ENCODE results near the gene IGSF9B. TPM values are rescaled to one million over a fixed set of nuclear protein-coding genes. Genes with fewer than 3 reads are reported as not detected.

IGSF9B gene
- total and polyA plus RNA-seq, 5 experiments from 2014 or later, result 0.35 to 16.1 (median 2.2) TPM

DNA sequence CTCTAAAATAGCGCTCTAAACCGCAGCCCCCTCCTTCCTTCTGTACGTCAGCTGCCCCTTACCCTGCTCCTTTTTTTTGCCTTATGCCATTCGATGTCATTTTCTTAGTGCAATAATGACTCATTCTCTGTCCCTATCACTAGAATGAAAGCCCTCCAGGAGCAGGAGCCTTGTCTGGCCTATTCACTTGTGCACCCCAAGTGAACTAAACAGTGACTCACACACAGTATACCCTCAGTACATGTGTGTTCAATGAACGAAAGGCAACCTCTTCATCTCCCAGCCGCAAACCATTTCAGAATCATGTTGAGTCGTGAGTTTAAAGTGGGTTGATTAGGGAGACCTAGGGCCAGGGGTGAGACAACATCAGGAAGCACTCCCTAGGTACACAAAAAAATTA, 60.7 kb downstream of the IGSF9B start:
- Mint-ChIP-seq H3K4me1 (peaks cover 0 to 4% (median 0%) of the 10 kb centered on the region in 4 donors), H3K9me3 (peaks cover 0 to 2% (median 0%) of the 10 kb centered on the region in 9 donors), H3K4me3 (no peak overlapping the region), H3K36me3 (peaks cover 0 to 3% (median 0%) of the 10 kb centered on the region in 3 donors), H3K27me3 (peaks cover 2 to 14% (median 8%) of the 10 kb centered on the region in 5 donors), H3K27ac (peak overlapping the region in 3 of 10 donors; percentile 11 to 74 (median 12))
- POLR2A ChIA-PET, result no interaction called here
- DNase-seq (peak in 1 of 10 donors; percentile 6), ATAC-seq (no peak)

GRCh38 chr11:133895551-133895950, 61.2 kb downstream of the IGSF9B start:
- ATAC-seq (no peak), DNase-seq (peak in 1 of 10 donors; percentile 14)
- POLR2A ChIA-PET, result no interaction called here
- Mint-ChIP-seq H3K27ac (peak overlapping the region in 1 of 10 donors; percentile 24), H3K4me3 (no peak overlapping the region), H3K27me3 (peaks cover 2 to 19% (median 11%) of the 10 kb centered on the region in 5 donors), H3K9me3 (peaks cover 0 to 2% (median 0%) of the 10 kb centered on the region in 9 donors), H3K4me1 (peaks cover 0 to 4% (median 0%) of the 10 kb centered on the region in 4 donors), H3K36me3 (peaks cover 0 to 3% (median 0%) of the 10 kb centered on the region in 3 donors)

GRCh38 chr11:133895061-133895479, 61.7 kb downstream of the IGSF9B start:
- H3K4me3 Mint-ChIP-seq, result no peak overlapping the region
- H3K36me3 Mint-ChIP-seq, result peaks cover 0 to 3% (median 0%) of the 10 kb centered on the region in 3 donors
- no peak for ATAC-seq
- H3K27ac Mint-ChIP-seq, result peak overlapping the region in 1 of 10 donors; percentile 24
- POLR2A ChIA-PET, result no interaction called here
- peaks cover 2 to 23% (median 11%) of the 10 kb centered on the region in 5 donors for H3K27me3 Mint-ChIP-seq
- peaks cover 0 to 4% (median 0%) of the 10 kb centered on the region in 4 donors for H3K4me1 Mint-ChIP-seq
- DNase-seq, result no peak
- H3K9me3 Mint-ChIP-seq, result peaks cover 0 to 2% (median 0%) of the 10 kb centered on the region in 9 donors

- POLR2A ChIA-PET, result no interaction called here
- ATAC-seq (no peak), DNase-seq (no peak)
- Mint-ChIP-seq H3K4me1 (no peaks in the 10 kb centered on the region), H3K4me3 (no peak overlapping the region), H3K27ac (no peak overlapping the region), H3K9me3 (peaks cover 0 to 2% (median 0%) of the 10 kb centered on the region in 9 donors), H3K27me3 (peaks cover 4 to 38% (median 12%) of the 10 kb centered on the region in 5 donors), H3K36me3 (no peaks in the 10 kb centered on the region)
These were observed 63.4 kb downstream of the IGSF9B start for GRCh38 chr11:133893381-133893780.

- no peaks in the 10 kb centered on the region for H3K4me1 Mint-ChIP-seq
- ATAC-seq (no peak), DNase-seq (peak in 1 of 10 donors; percentile 11)
- POLR2A ChIA-PET, result no interaction called here
- no peak overlapping the region for H3K4me3 Mint-ChIP-seq
- peaks cover 0 to 2% (median 0%) of the 10 kb centered on the region in 9 donors for H3K9me3 Mint-ChIP-seq
- H3K36me3 Mint-ChIP-seq, result no peaks in the 10 kb centered on the region
- peak overlapping the region in 1 of 10 donors; percentile 14 for H3K27ac Mint-ChIP-seq
- peaks cover 4 to 44% (median 17%) of the 10 kb centered on the region in 5 donors for H3K27me3 Mint-ChIP-seq
These were observed 64.0 kb downstream of the IGSF9B start for GRCh38 chr11:133892584-133893380.

DNA sequence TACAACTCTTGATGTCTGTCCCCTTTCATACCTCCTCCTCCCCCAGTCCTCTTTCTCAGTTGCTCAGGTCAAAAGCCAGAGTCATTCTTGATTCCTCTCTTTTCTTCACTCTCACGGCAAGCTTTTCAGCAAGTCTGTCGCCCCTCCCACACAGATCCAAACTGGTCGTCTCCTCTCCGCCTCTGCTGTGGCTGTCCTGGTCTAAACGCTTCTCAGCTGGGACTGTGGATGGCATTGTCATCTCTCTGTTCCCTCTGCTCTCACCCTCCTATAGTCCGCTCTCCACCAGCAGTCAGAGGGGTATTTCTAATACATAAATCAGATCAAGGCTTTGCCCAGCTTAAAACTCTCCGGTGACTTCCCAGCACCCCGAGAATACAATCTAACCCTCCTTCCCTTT, 64.6 kb downstream of the IGSF9B start:
- peaks cover 0 to 2% (median 0%) of the 10 kb centered on the region in 9 donors for H3K9me3 Mint-ChIP-seq
- DNase-seq, result no peak

GRCh38 chr11:133889893-133890292, 66.9 kb downstream of the IGSF9B start:
- peak in 1 of 10 donors; percentile 3 for DNase-seq
- Mint-ChIP-seq H3K27me3 (peaks cover 9 to 62% (median 41%) of the 10 kb centered on the region in 5 donors), H3K36me3 (no peaks in the 10 kb centered on the region), H3K27ac (no peak overlapping the region), H3K4me1 (no peaks in the 10 kb centered on the region), H3K9me3 (peaks cover 0 to 2% (median 0%) of the 10 kb centered on the region in 9 donors), H3K4me3 (no peak overlapping the region)
- POLR2A ChIA-PET, result no interaction called here
- ATAC-seq, result no peak

More for the DNA sequence above, 64.6 kb downstream of the IGSF9B start:
- POLR2A ChIA-PET, result no interaction called here
- no peak for ATAC-seq
- H3K4me1 Mint-ChIP-seq, result no peaks in the 10 kb centered on the region
- H3K36me3 Mint-ChIP-seq, result no peaks in the 10 kb centered on the region
- peaks cover 6 to 51% (median 24%) of the 10 kb centered on the region in 5 donors for H3K27me3 Mint-ChIP-seq
- no peak overlapping the region for H3K4me3 Mint-ChIP-seq
- H3K27ac Mint-ChIP-seq, result no peak overlapping the region

DNA sequence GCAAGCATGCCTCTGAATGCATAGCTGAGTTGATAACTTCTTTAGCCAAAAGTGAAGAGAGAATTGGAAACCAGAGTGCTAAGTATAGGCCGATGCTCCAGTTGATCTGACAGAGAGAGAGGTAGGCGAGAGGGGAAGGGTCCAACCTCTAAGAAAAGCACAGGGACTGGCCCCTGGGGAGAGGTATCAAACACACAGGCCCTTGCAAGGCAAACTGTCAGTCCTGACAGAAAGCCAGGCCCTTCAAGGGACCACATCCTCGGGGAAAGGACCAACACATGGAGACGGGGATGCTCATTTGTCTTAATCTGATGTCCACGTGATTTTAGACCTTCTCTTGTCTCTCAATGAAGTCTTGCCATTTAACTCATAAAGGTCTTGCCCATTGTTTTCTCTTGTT, 67.6 kb downstream of the IGSF9B start:
- H3K4me3 Mint-ChIP-seq, result no peak overlapping the region
- H3K4me1 Mint-ChIP-seq, result no peaks in the 10 kb centered on the region
- peaks cover 0 to 4% (median 0%) of the 10 kb centered on the region in 3 donors for H3K36me3 Mint-ChIP-seq
- peaks cover 9 to 66% (median 47%) of the 10 kb centered on the region in 5 donors for H3K27me3 Mint-ChIP-seq
- H3K27ac Mint-ChIP-seq, result no peak overlapping the region
- ATAC-seq, result no peak
- DNase-seq, result no peak
- peaks cover 0 to 7% (median 2%) of the 10 kb centered on the region in 9 donors for H3K9me3 Mint-ChIP-seq
- POLR2A ChIA-PET, result no interaction called here

DNA sequence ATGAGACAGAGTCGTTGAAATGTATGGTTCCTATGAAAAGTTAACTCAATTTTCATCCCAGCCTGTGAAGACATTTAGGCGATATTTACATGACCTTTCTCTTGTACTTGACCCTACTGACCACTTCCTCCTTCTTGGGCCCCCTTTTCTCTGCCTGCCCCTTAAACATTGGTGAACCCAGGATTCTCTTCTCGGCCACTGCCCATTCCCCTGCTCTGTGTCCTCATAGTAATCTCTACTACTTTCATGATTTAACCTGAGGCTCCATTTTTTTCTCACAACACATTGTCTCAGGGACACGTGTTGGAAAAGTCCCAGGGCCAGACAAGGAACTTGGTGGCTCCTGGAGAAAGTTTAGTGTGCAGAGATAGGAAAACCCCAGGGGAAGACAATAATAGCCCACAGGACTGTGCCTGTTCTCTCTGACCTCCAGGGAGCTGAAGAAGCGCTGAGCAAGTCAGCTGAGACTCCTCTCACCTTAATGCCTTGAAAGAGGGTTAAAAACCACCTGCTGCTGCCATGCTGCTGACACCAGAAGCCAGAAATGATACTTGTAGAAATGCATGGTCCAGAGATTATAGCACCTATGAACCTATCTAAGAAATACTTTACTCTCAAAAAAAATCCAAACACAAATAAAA, 69.0 kb downstream of the IGSF9B start:
- Mint-ChIP-seq H3K36me3 (peaks cover 6 to 9% (median 8%) of the 10 kb centered on the region in 3 donors), H3K9me3 (peaks cover 0 to 19% (median 15%) of the 10 kb centered on the region in 9 donors), H3K27me3 (peaks cover 10 to 78% (median 52%) of the 10 kb centered on the region in 5 donors), H3K27ac (no peak overlapping the region), H3K4me3 (no peak overlapping the region), H3K4me1 (no peaks in the 10 kb centered on the region)
- ATAC-seq (no peak), DNase-seq (no peak)
- POLR2A ChIA-PET, result no interaction called here

GRCh38 chr11:133886029-133886428, 70.7 kb downstream of the IGSF9B start:
- no peak for DNase-seq
- peaks cover 8 to 75% (median 47%) of the 10 kb centered on the region in 5 donors for H3K27me3 Mint-ChIP-seq
- H3K36me3 Mint-ChIP-seq, result peaks cover 6 to 14% (median 9%) of the 10 kb centered on the region in 3 donors
- H3K9me3 Mint-ChIP-seq, result peaks cover 3 to 27% (median 19%) of the 10 kb centered on the region in 9 donors
- no peak overlapping the region for H3K27ac Mint-ChIP-seq
- POLR2A ChIA-PET, result no interaction called here
- H3K4me1 Mint-ChIP-seq, result no peaks in the 10 kb centered on the region
- no peak overlapping the region for H3K4me3 Mint-ChIP-seq
- ATAC-seq, result no peak

GRCh38 chr11:133872160-133872559, 84.6 kb downstream of the IGSF9B start:
- Mint-ChIP-seq H3K4me1 (no peaks in the 10 kb centered on the region), H3K27ac (no peak overlapping the region), H3K36me3 (peaks cover 0 to 6% (median 0%) of the 10 kb centered on the region in 3 donors), H3K4me3 (no peak overlapping the region), H3K27me3 (peaks cover 0 to 7% (median 0%) of the 10 kb centered on the region in 5 donors), H3K9me3 (peaks cover 0 to 16% (median 3%) of the 10 kb centered on the region in 9 donors)
- no peak for DNase-seq
- POLR2A ChIA-PET, result no interaction called here
- ATAC-seq, result no peak

- no peak overlapping the region for H3K4me3 Mint-ChIP-seq
- H3K36me3 Mint-ChIP-seq, result no peaks in the 10 kb centered on the region
- H3K27ac Mint-ChIP-seq, result no peak overlapping the region
- ATAC-seq (no peak), DNase-seq (no peak)
- H3K9me3 Mint-ChIP-seq, result peaks cover 0 to 4% (median 0%) of the 10 kb centered on the region in 9 donors
- H3K4me1 Mint-ChIP-seq, result no peaks in the 10 kb centered on the region
- POLR2A ChIA-PET, result no interaction called here
- peaks cover 2 to 25% (median 20%) of the 10 kb centered on the region in 5 donors for H3K27me3 Mint-ChIP-seq
These were observed 89.3 kb downstream of the IGSF9B start for GRCh38 chr11:133867456-133867855.

- DNase-seq (no peak), ATAC-seq (no peak)
- Mint-ChIP-seq H3K4me1 (no peaks in the 10 kb centered on the region), H3K36me3 (no peaks in the 10 kb centered on the region), H3K27ac (no peak overlapping the region), H3K27me3 (peaks cover 8 to 28% (median 20%) of the 10 kb centered on the region in 5 donors), H3K4me3 (no peak overlapping the region), H3K9me3 (no peaks in the 10 kb centered on the region)
- POLR2A ChIA-PET, result no interaction called here
These were observed 91.3 kb downstream of the IGSF9B start for GRCh38 chr11:133865466-133865865.

Data from naive thymus-derived CD8-positive, alpha-beta T cell (primary cell).